GM18526 (cell line): Measurements from ENCODE around the gene RNF2.

Experiments
- POLR2A ChIP-seq: IDR thresholded peaks from 3 replicates; pipeline ENCODE4 v1.6.1; 2011; ENCODE audit not compliant: insufficient read length; ENCODE audit errors: extremely low read depth

The RNF2 gene

GRCh38 chr1:185144233-185144632 is 98.9 kb downstream of the RNF2 start:
- TF ChIP-seq POLR2A, result no peak

GRCh38 chr1:185151215-185151614 is 105.9 kb downstream of the RNF2 start:
- TF ChIP-seq POLR2A, result no peak
